DOHH2 (cell line): ENCODE results near the gene DCAF4.

ENCODE experiments used
- CTCF ChIP-seq: fragments of 200-600 bp; sonication (generic); IDR thresholded peaks from one replicate; pipeline ENCODE4 v1.5.1; 2014; ENCODE audit warnings: antibody characterized with exemption, mild to moderate bottlenecking, low read depth, low read length; ENCODE audit not compliant: poor library complexity, severe bottlenecking
- EZH2phosphoT487 ChIP-seq: fragments of 200-600 bp; sonication (generic); IDR thresholded peaks from 2 replicates; pipeline ENCODE4 v1.6.1; 2017; ENCODE audit warnings: borderline replicate concordance, mild to moderate bottlenecking, antibody characterized with exemption, low read length, moderate library complexity, mixed read lengths

- TF ChIP-seq CTCF: no peak
- no peak for TF ChIP-seq EZH2phosphoT487
These were observed 411 bp upstream of the DCAF4 start for GRCh38 chr14:72925815-72926291.
